Spleen (tissue), 11 donors: Measurements from ENCODE around the gene PTPN13. TPM values are rescaled to one million over a fixed set of nuclear protein-coding genes. Genes with fewer than 3 reads are reported as not detected.

Experiments used
- DNase-seq: peaks from one replicate; pipeline ENCODE4 v3.0.0-alpha.2; 2020
- H3K27ac ChIP-seq, 8 donors: fragments of 200-600 bp; sonication (generic) in 7 of 8; 1 replicate in 4 of 8; 2 replicates in 4 of 8; pipeline versions ENCODE4 v1.5.0 to v1.8.0; 2016 to 2021; ENCODE audit warnings: inconsistent platforms in 4 of 8, mild to moderate bottlenecking in 4 of 8, moderate library complexity in 1 of 8
- H3K27me3 ChIP-seq, 7 donors: fragments of 200-600 bp; sonication (generic) in 6 of 7; replicated peaks in 1 of 7; 1 replicate in 4 of 7; 2 replicates in 3 of 7; pipeline versions ENCODE4 v1.5.0 to v1.8.0; 2016 to 2021; ENCODE audit warnings: inconsistent platforms in 3 of 7, mild to moderate bottlenecking in 1 of 7
- H3K36me3 ChIP-seq, 6 donors: fragments of 200-600 bp; sonication (generic) in 5 of 6; 1 replicate in 4 of 6; 2 replicates in 2 of 6; pipeline versions ENCODE4 v1.5.0 to v1.8.0; 2016 to 2021; ENCODE audit warnings: inconsistent platforms in 2 of 6
- H3K4me1 ChIP-seq, 6 donors: fragments of 200-600 bp; sonication (generic) in 5 of 6; 1 replicate in 3 of 6; 2 replicates in 3 of 6; pipeline versions ENCODE4 v1.5.0 to v1.8.0; 2016 to 2021; ENCODE audit warnings: inconsistent platforms in 3 of 6
- H3K4me3 ChIP-seq, 8 donors: fragments of 200-600 bp; sonication (generic) in 7 of 8; 1 replicate in 4 of 8; 2 replicates in 4 of 8; pipeline versions ENCODE4 v1.5.0 to v1.8.0; 2016 to 2021; ENCODE audit warnings: inconsistent platforms in 4 of 8, mild to moderate bottlenecking in 4 of 8, moderate library complexity in 2 of 8
- H3K9me3 ChIP-seq, 8 donors: fragments of 200-600 bp; sonication (generic) in 7 of 8; 1 replicate in 4 of 8; 2 replicates in 4 of 8; pipeline versions ENCODE4 v1.5.0 to v1.8.0; 2016 to 2021; ENCODE audit warnings: inconsistent platforms in 4 of 8
- CTCF ChIP-seq, 11 experiments: fragments of 200-600 bp in 7 of 11; fragments of 450-650 bp in 4 of 11; sonication (generic) in 4 of 11; IDR thresholded peaks in 8 of 11; conservative IDR thresholded peaks in 3 of 11; 1 replicate in 7 of 11; 2 replicates in 4 of 11; pipeline versions ENCODE4 v1.4.0 to v1.8.0; 2016 to 2021; ENCODE audit warnings: antibody characterized with exemption in 11 of 11, inconsistent platforms in 4 of 11, mild to moderate bottlenecking in 1 of 11
- POLR2A ChIP-seq, 3 donors: fragments of 450-650 bp; IDR thresholded peaks; one replicate each; pipeline ENCODE4 v1.5.1; 2017; ENCODE audit warnings: antibody characterized with exemption in 3 of 3, mild to moderate bottlenecking in 1 of 3
- POLR2AphosphoS5 ChIP-seq, 3 donors: sonication (generic); formaldehyde crosslinking; IDR thresholded peaks; one replicate each; pipeline ENCODE4 v1.5.1; 2017; ENCODE audit warnings: antibody characterized with exemption in 3 of 3
- WGBS, 5 donors: extraction: QIAGEN DNeasy Blood & Tissue Kit in 3 of 5; methylation state at CpG; one replicate each; pipeline versions ENCODE4 v1.1.5 to v1.1.7; 2013 to 2018; 5-methylcytosine and 5-hydroxymethylcytosine counted together
- intact Hi-C: fragments of 100-400 bp; cut with DNase I; formaldehyde crosslinking; loops from one replicate; pipeline ENCODE4 v1.15.0; 2023; ENCODE audit warnings: low total_unique reads
- polyA plus RNA-seq, 3 donors: library from polyadenylated mRNA; stranded (reverse); fragments of 200-250 nt; gene quantifications; one replicate each; pipeline ENCODE4 v1.2.1, GENCODE V29; 2013
- total RNA-seq, 7 donors: library from RNA; depleted of rRNA in 3 of 7; stranded (reverse); fragments of >200 nt in 3 of 7; fragmentation: NEBNext Ultra II Directional in 4 of 7; extraction: Animal tissue kit (Norgen Biotek cat#: 25700) in 4 of 7; gene quantifications; one replicate each; pipeline versions ENCODE4 v1.1.0 to v1.2.1, GENCODE V29; 2016 to 2021
- donor health status: healthy with polysubstance abuse.
- donor health status: DM: no; HTN: no; CAD: no; lungs with moderate emphysema.
- donor health status: DM: no; HTN: no; CAD: no.
- donor health status: Bipolar disorder and iron deficiency.
- donor health status: healthy.
- donor health status: DM: no; HTN: no; CAD: no.
- donor health status: DM: yes; HTN: yes; CAD: no.

Gene PTPN13
- total and polyA plus RNA-seq, 10 donors, result 0.57 to 20.1 (median 10.5) TPM

DNA sequence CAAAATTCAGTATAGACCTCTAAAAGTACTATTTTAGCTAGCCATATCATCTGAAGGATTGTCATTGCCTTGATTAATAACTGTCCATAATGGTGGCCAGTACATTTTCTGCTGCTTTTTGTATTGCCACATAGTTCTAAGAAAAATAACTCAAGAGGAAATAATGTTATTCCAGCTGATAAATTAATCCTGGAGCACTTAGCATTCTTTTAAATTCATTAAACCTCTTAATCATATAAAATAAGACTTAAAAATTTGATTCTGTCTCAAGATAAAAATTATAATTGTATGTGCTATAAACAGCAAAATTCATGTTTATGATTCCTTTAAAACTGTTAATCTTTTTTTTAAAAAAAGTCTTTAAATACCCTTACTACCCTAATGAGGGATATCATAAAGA, 12.7 kb downstream of the PTPN13 start:
- H3K9me3 ChIP-seq, result no peaks in the 10 kb centered on the region
- H3K36me3 ChIP-seq, result no peaks in the 10 kb centered on the region
- H3K27ac ChIP-seq, result no peak overlapping the region
- intact Hi-C loops, result no loop called here
- H3K27me3 ChIP-seq, result no peaks in the 10 kb centered on the region
- TF ChIP-seq POLR2A (IDR thresholded peaks at IDR 0.05) (no peak), CTCF (IDR thresholded peaks at IDR 0.05 in 8 of 11, conservative IDR thresholded peaks at IDR 0.05 in 3 of 11) (no peak), POLR2AphosphoS5 (IDR thresholded peaks at IDR 0.05) (no peak)
- no peak for DNase-seq
- H3K4me3 ChIP-seq, result no peak overlapping the region
- no peaks in the 10 kb centered on the region for H3K4me1 ChIP-seq

- WGBS, 5 donors, result 80 to 97% (median 90%) methylated on average over 2 of the region's 2 CpGs
- TF ChIP-seq POLR2A (IDR thresholded peaks at IDR 0.05) (no peak), POLR2AphosphoS5 (IDR thresholded peaks at IDR 0.05) (no peak), CTCF (IDR thresholded peaks at IDR 0.05 in 8 of 11, conservative IDR thresholded peaks at IDR 0.05 in 3 of 11) (no peak)
- DNase-seq, result no peak
- no peaks in the 10 kb centered on the region for H3K4me1 ChIP-seq
- intact Hi-C loops, result no loop called here
- H3K9me3 ChIP-seq, result no peaks in the 10 kb centered on the region
- H3K27ac ChIP-seq, result no peak overlapping the region
- H3K4me3 ChIP-seq, result no peak overlapping the region
- no peaks in the 10 kb centered on the region for H3K36me3 ChIP-seq
- H3K27me3 ChIP-seq, result no peaks in the 10 kb centered on the region
These were observed 14.8 kb downstream of the PTPN13 start for GRCh38 chr4:86608757-86609375.

DNA sequence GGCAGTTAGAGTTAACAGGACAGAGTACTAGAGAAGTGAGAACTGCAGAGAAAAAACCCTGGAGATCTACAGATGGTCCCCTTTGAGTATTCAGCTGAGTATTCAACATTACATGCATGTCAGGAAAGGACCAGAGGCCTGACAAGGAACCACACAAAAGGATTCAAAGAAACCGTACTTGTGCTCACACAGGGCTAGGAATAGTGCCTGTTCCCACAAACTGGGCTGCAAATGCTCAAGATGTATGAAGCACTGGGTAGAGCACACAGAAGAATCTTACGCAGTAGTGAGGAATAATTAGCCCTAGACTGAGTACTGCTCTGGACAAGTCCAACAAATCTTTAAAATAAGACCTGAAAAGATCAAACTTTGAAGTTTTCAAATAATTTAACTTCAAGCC, 17.6 kb downstream of the PTPN13 start:
- DNase-seq, result no peak
- intact Hi-C loops, result no loop called here
- 81 to 93% (median 87%) methylated on average over 2 of the region's 2 CpGs for WGBS, 5 donors
- Histone ChIP-seq H3K4me1 (no peaks in the 10 kb centered on the region), H3K27ac (no peak overlapping the region), H3K36me3 (no peaks in the 10 kb centered on the region), H3K9me3 (no peaks in the 10 kb centered on the region), H3K27me3 (no peaks in the 10 kb centered on the region), H3K4me3 (no peak overlapping the region)
- TF ChIP-seq POLR2AphosphoS5 (IDR thresholded peaks at IDR 0.05) (no peak), CTCF (IDR thresholded peaks at IDR 0.05 in 8 of 11, conservative IDR thresholded peaks at IDR 0.05 in 3 of 11) (no peak), POLR2A (IDR thresholded peaks at IDR 0.05) (no peak)

- no peaks in the 10 kb centered on the region for H3K27me3 ChIP-seq
- no peak for DNase-seq
- 74 to 86% (median 83%) methylated on average over 2 of the region's 2 CpGs for WGBS, 5 donors
- TF ChIP-seq POLR2AphosphoS5 (IDR thresholded peaks at IDR 0.05) (no peak), CTCF (IDR thresholded peaks at IDR 0.05 in 8 of 11, conservative IDR thresholded peaks at IDR 0.05 in 3 of 11) (no peak), POLR2A (IDR thresholded peaks at IDR 0.05) (no peak)
- intact Hi-C loops, result no loop called here
- H3K27ac ChIP-seq, result no peak overlapping the region
- no peaks in the 10 kb centered on the region for H3K4me1 ChIP-seq
- H3K9me3 ChIP-seq, result peaks cover 0 to under 1% (median 0%) of the 10 kb centered on the region in 8 donors
- no peak overlapping the region for H3K4me3 ChIP-seq
- H3K36me3 ChIP-seq, result no peaks in the 10 kb centered on the region
These were observed 19.6 kb downstream of the PTPN13 start for GRCh38 chr4:86613734-86614133.
